ENCODE data around the gene BEND5. TPM values are rescaled to one million over a fixed set of nuclear protein-coding genes. Genes with fewer than 3 reads are reported as not detected.

BEND5 gene
- total and polyA plus RNA-seq, 4 donors: 1.3 to 10.1 (median 6.3) TPM

DNA sequence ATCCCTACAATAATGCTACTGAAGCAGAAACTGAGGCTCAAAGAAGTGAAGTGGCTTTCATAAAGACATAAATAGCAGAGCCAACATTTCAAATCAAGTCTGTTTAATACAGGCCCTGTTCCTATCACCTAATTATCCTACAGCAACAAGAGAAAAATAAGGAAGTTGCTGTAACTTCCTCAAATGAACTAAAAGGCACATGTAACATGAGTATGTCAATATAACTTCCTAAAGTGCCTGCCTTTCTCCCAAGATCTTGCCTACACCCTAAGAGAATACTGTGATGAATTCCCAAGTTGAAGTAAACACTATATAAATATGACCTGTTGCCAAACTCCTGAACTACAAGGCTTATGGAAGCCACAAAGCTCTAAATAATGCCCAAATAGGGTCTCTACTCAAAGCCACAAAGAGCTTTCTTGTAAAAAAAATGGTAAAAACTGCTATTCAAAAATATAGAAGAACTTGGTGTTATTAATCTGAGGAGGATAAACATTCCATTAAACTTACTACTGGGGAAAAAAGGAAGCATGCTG is 8.6 kb downstream of the BEND5 start:
- H3K4me3 ChIP-seq: no peak overlapping the region
- peaks cover 0 to 19% (median 9%) of the 10 kb centered on the region in 4 donors for H3K36me3 ChIP-seq (ENCODE audit: control insufficient read depth in 4 of 4, insufficient read depth in 4 of 4, low read length in 4 of 4)
- no peaks in the 10 kb centered on the region for H3K27me3 ChIP-seq (ENCODE audit: control insufficient read depth in 3 of 3, insufficient read depth in 3 of 3, low read length in 2 of 3)
- no peak overlapping the region for H3K9ac ChIP-seq (ENCODE audit: insufficient read depth in 1 of 2, low read length in 2 of 2)
- H3K9me3 ChIP-seq (ENCODE audit: control insufficient read depth in 4 of 4, insufficient read depth in 3 of 4, low read length in 3 of 4): no peaks in the 10 kb centered on the region
- H3K27ac ChIP-seq (ENCODE audit: low read depth in 1 of 2, low read length in 1 of 2): no peak overlapping the region
- DNase-seq (peak in 2 of 3 donors; percentile 67 to 73), ATAC-seq (ENCODE audit: insufficient read depth, low FRiP score) (no peak)
- no peak for TF ChIP-seq CTCF (IDR thresholded peaks at IDR 0.05; ENCODE audit: control extremely low read depth, extremely low read depth)
- H3K4me1 ChIP-seq (ENCODE audit: control insufficient read depth in 5 of 5, insufficient read depth in 5 of 5, low read length in 5 of 5): peaks cover 5 to 43% (median 14%) of the 10 kb centered on the region in 5 donors

DNA sequence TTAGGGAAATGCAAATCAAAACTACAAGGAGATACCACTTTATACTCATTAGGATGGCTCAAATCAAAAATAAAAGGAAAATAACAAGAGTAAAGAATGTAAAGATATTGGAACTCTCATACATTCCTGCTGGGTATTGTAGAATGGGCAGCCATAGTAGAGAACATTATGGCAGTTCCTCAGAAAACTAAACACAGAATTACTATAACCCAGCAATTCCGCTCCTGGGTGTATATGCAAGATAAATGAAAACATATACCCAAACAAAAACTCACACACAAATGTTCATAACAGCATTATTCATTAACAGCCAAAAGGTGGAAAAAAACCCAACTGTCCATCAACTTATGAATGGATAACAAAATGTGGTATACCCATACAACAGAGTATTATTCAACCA is 11.4 kb downstream of the BEND5 start:
- Histone ChIP-seq H3K36me3 (ENCODE audit: control insufficient read depth in 4 of 4, insufficient read depth in 4 of 4, low read length in 4 of 4) (peaks cover 0 to 20% (median 4%) of the 10 kb centered on the region in 4 donors), H3K27me3 (ENCODE audit: control insufficient read depth in 3 of 3, insufficient read depth in 3 of 3, low read length in 2 of 3) (no peaks in the 10 kb centered on the region), H3K9me3 (ENCODE audit: control insufficient read depth in 4 of 4, insufficient read depth in 3 of 4, low read length in 3 of 4) (no peaks in the 10 kb centered on the region), H3K27ac (ENCODE audit: low read depth in 1 of 2, low read length in 1 of 2) (no peak overlapping the region), H3K4me3 (no peak overlapping the region), H3K4me1 (ENCODE audit: control insufficient read depth in 5 of 5, insufficient read depth in 5 of 5, low read length in 5 of 5) (peaks cover 5 to 37% (median 11%) of the 10 kb centered on the region in 5 donors), H3K9ac (ENCODE audit: insufficient read depth in 1 of 2, low read length in 2 of 2) (no peak overlapping the region)
- ATAC-seq (ENCODE audit: insufficient read depth, low FRiP score) (no peak), DNase-seq (no peak)
- TF ChIP-seq CTCF (IDR thresholded peaks at IDR 0.05; ENCODE audit: control extremely low read depth, extremely low read depth): no peak
- WGBS, 2 donors: 95 to 100% methylated on average over 1 of the region's 1 CpG

- Histone ChIP-seq H3K4me1 (ENCODE audit: control insufficient read depth in 5 of 5, insufficient read depth in 5 of 5, low read length in 5 of 5) (peaks cover 0 to 11% (median 6%) of the 10 kb centered on the region in 5 donors), H3K27me3 (ENCODE audit: control insufficient read depth in 3 of 3, insufficient read depth in 3 of 3, low read length in 2 of 3) (no peaks in the 10 kb centered on the region), H3K9me3 (ENCODE audit: control insufficient read depth in 4 of 4, insufficient read depth in 3 of 4, low read length in 3 of 4) (no peaks in the 10 kb centered on the region), H3K27ac (ENCODE audit: low read depth in 1 of 2, low read length in 1 of 2) (no peak overlapping the region), H3K36me3 (ENCODE audit: control insufficient read depth in 4 of 4, insufficient read depth in 4 of 4, low read length in 4 of 4) (peaks cover 6 to 27% (median 14%) of the 10 kb centered on the region in 4 donors), H3K4me3 (no peak overlapping the region), H3K9ac (ENCODE audit: insufficient read depth in 1 of 2, low read length in 2 of 2) (no peak overlapping the region)
- DNase-seq (peak; percentile 33 to 73 (median 55)), ATAC-seq (ENCODE audit: insufficient read depth, low FRiP score) (no peak)
- WGBS, 2 donors: 72 to 73% methylated on average over 7 of the region's 7 CpGs
- TF ChIP-seq CTCF (IDR thresholded peaks at IDR 0.05; ENCODE audit: control extremely low read depth, extremely low read depth): no peak
Observed at GRCh38 chr1:48761986-48762385, 14.7 kb downstream of the BEND5 start.

GRCh38 chr1:48761411-48761810 is 15.3 kb downstream of the BEND5 start:
- DNase-seq (no peak), ATAC-seq (ENCODE audit: insufficient read depth, low FRiP score) (no peak)
- H3K27me3 ChIP-seq (ENCODE audit: control insufficient read depth in 3 of 3, insufficient read depth in 3 of 3, low read length in 2 of 3): no peaks in the 10 kb centered on the region
- H3K4me1 ChIP-seq (ENCODE audit: control insufficient read depth in 5 of 5, insufficient read depth in 5 of 5, low read length in 5 of 5): peaks cover 0 to 10% (median 6%) of the 10 kb centered on the region in 5 donors
- H3K9me3 ChIP-seq (ENCODE audit: control insufficient read depth in 4 of 4, insufficient read depth in 3 of 4, low read length in 3 of 4): no peaks in the 10 kb centered on the region
- peaks cover 6 to 23% (median 14%) of the 10 kb centered on the region in 4 donors for H3K36me3 ChIP-seq (ENCODE audit: control insufficient read depth in 4 of 4, insufficient read depth in 4 of 4, low read length in 4 of 4)
- no peak for TF ChIP-seq CTCF (IDR thresholded peaks at IDR 0.05; ENCODE audit: control extremely low read depth, extremely low read depth)
- no peak overlapping the region for H3K9ac ChIP-seq (ENCODE audit: insufficient read depth in 1 of 2, low read length in 2 of 2)
- H3K27ac ChIP-seq (ENCODE audit: low read depth in 1 of 2, low read length in 1 of 2): no peak overlapping the region
- H3K4me3 ChIP-seq: no peak overlapping the region
